Osteoblast (primary cell): ENCODE results near the gene SLC13A2. TPM values are rescaled to one million over a fixed set of nuclear protein-coding genes. Genes with fewer than 3 reads are reported as not detected.

Source experiments
- DNase-seq: peaks from one replicate; pipeline ENCODE4 v3.0.0; 2011; ENCODE audit warnings: low spot score, mixed read lengths; ENCODE audit not compliant: insufficient read length; ENCODE audit errors: missing footprints
- H2AFZ ChIP-seq: 2 replicates; pipeline ENCODE4 v1.6.0; 2011; ENCODE audit warnings: mild to moderate bottlenecking, low read length
- H3K27ac ChIP-seq: 2 replicates; pipeline ENCODE4 v1.5.1; 2011; ENCODE audit warnings: mild to moderate bottlenecking, low read depth, low read length, moderate library complexity
- H3K27me3 ChIP-seq: 2 replicates; pipeline ENCODE4 v1.6.0; 2012; ENCODE audit warnings: mild to moderate bottlenecking, control low read depth, inconsistent platforms, low read length, moderate library complexity; ENCODE audit not compliant: insufficient read depth
- H3K36me3 ChIP-seq: 2 replicates; pipeline ENCODE4 v1.5.1; 2011; ENCODE audit warnings: mild to moderate bottlenecking, low read length, control low read depth, moderate library complexity; ENCODE audit not compliant: insufficient read depth
- H3K4me1 ChIP-seq: 2 replicates; pipeline ENCODE4 v1.5.1; 2011; ENCODE audit warnings: mild to moderate bottlenecking, low read length, control low read depth, moderate library complexity; ENCODE audit not compliant: insufficient read depth
- H3K4me2 ChIP-seq: 2 replicates; pipeline ENCODE4 v1.6.0; 2011; ENCODE audit warnings: mild to moderate bottlenecking, low read length; ENCODE audit not compliant: insufficient read depth
- H3K4me3 ChIP-seq: fragments of 200-600 bp; sonication (generic); 3 replicates; pipeline ENCODE4 v1.5.1; 2012; ENCODE audit warnings: mild to moderate bottlenecking, low read length, inconsistent platforms; ENCODE audit not compliant: insufficient read depth
- H3K79me2 ChIP-seq: 2 replicates; pipeline ENCODE4 v1.6.0; 2012; ENCODE audit warnings: mild to moderate bottlenecking, low read length, control low read depth, inconsistent platforms; ENCODE audit not compliant: insufficient read depth
- H3K9me3 ChIP-seq: 2 replicates; pipeline ENCODE4 v1.5.1; 2011; ENCODE audit warnings: low read depth, low read length, control low read depth
- H4K20me1 ChIP-seq: 2 replicates; pipeline ENCODE4 v1.6.0; 2012; ENCODE audit warnings: mild to moderate bottlenecking, low read length, control low read depth; ENCODE audit not compliant: insufficient read depth
- CTCF ChIP-seq: IDR thresholded peaks from 2 replicates; pipeline ENCODE4 v1.5.1; 2011; ENCODE audit warnings: mild to moderate bottlenecking, low read depth, low read length, moderate library complexity; ENCODE audit errors: extremely low read depth
- total RNA-seq: library from RNA; depleted of rRNA; stranded (reverse); fragments of >200 nt; gene quantifications from 2 replicates; pipeline ENCODE4 v1.2.3, GENCODE V29; 2012

Gene SLC13A2
- total RNA-seq, 1 donor = not detected

GRCh38 chr17:28527181-28527681 lies 53.8 kb downstream of the SLC13A2 start:
- peak; percentile 86 for DNase-seq
- Histone ChIP-seq H3K79me2 (no peaks in the 10 kb centered on the region), H3K27me3 (no peaks in the 10 kb centered on the region), H3K27ac (no peak overlapping the region), H3K4me2 (no peak overlapping the region), H3K4me3 (no peak overlapping the region), H3K9me3 (no peaks in the 10 kb centered on the region), H3K4me1 (peaks cover 9% of the 10 kb centered on the region), H4K20me1 (no peaks in the 10 kb centered on the region), H2AFZ (no peak overlapping the region), H3K36me3 (no peaks in the 10 kb centered on the region)
- TF ChIP-seq CTCF = no peak

DNA sequence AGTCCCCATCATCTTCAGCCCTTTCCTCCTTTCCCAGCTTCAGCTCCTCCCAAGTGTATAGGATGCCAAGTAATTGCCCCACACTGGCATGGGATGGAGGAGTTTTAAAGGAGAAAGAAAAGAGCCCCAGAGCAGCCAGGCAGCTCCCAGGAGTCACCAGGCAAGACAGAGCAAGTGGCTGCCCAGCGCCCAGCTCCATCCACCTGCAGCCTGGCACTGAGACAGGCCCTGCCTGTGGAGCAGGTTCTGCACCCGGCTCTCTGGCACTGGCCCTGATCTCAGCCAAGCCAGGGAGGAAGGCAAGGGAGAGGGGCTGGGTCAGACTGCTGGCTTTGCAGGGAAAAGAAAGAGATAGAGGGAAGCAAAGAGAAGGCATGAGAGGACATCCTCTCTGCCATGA lies 54.4 kb downstream of the SLC13A2 start:
- TF ChIP-seq CTCF = no peak
- no peaks in the 10 kb centered on the region for H3K9me3 ChIP-seq

DNA sequence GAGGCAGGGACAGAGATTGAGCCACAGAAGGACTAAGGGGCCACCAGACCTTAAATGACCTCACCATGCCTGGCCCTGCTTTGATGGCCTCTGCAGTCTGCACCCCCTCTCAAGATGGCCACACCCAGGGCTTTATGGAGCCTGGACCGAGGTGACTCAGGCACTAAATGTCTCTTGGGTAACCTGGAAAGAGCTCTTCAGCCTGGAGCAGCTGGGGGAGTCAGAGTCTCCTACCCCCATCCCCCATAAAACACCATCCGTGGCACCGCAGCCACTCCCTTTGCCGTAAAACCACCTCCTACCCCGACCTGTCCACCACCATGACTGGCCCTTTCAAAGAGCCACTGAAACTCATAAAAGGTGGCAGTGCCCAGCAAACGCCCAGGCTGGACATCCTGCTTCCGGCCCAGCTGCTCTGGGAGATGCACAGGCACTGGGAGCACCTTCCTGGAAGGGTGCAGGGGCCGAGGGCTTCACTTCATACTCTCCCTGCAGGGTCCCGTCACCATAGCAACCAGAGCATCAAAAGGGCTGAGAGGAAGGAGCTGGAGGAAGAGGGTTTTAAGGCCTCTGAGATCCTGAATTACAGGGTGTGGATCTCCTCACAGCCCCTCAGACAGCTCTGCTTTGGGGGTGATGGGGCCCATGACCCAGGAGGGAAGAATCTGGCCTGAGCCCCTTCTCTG lies 55.0 kb downstream of the SLC13A2 start:
- H3K36me3 ChIP-seq = no peaks in the 10 kb centered on the region
- H3K4me1 ChIP-seq = peaks cover 18% of the 10 kb centered on the region
- H3K27ac ChIP-seq = no peak overlapping the region
- H3K27me3 ChIP-seq = no peaks in the 10 kb centered on the region
- H3K79me2 ChIP-seq = no peaks in the 10 kb centered on the region
- no peak overlapping the region for H2AFZ ChIP-seq
- H4K20me1 ChIP-seq = no peaks in the 10 kb centered on the region
- H3K4me2 ChIP-seq = no peak overlapping the region
- no peak overlapping the region for H3K4me3 ChIP-seq
- no peaks in the 10 kb centered on the region for H3K9me3 ChIP-seq
- TF ChIP-seq CTCF = no peak
- peak; percentile 96 for DNase-seq

More for the DNA sequence above, 54.4 kb downstream of the SLC13A2 start:
- H3K27ac ChIP-seq = no peak overlapping the region
- no peaks in the 10 kb centered on the region for H3K27me3 ChIP-seq
- no peaks in the 10 kb centered on the region for H3K36me3 ChIP-seq
- no peak overlapping the region for H2AFZ ChIP-seq
- H3K4me1 ChIP-seq = peaks cover 15% of the 10 kb centered on the region
- no peak overlapping the region for H3K4me3 ChIP-seq
- no peak overlapping the region for H3K4me2 ChIP-seq
- DNase-seq = peak; percentile 58
- H4K20me1 ChIP-seq = no peaks in the 10 kb centered on the region
- no peaks in the 10 kb centered on the region for H3K79me2 ChIP-seq

DNA sequence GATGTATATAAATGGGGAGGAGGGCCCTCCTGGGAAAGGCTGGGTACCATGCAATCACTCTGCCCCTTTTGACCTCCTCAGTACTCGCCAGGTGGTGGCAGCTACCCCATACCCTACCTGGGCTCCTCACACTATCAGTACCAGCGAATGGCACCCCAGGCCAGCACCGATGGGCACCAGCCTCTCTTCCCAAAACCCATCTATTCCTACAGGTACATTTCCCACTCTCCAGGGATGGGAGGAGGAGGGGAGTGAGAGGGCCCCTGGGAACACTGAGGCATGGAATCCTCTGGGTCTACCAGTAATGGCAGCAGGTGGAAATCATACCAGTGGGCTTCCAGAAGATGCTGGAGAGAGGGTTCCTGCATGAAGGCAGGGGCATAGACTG lies 55.6 kb downstream of the SLC13A2 start:
- Histone ChIP-seq H4K20me1 (no peaks in the 10 kb centered on the region), H3K4me1 (peaks cover 18% of the 10 kb centered on the region), H3K36me3 (no peaks in the 10 kb centered on the region), H3K9me3 (no peaks in the 10 kb centered on the region), H2AFZ (no peak overlapping the region), H3K4me2 (no peak overlapping the region), H3K27me3 (no peaks in the 10 kb centered on the region), H3K4me3 (no peak overlapping the region), H3K79me2 (no peaks in the 10 kb centered on the region), H3K27ac (no peak overlapping the region)
- peak; percentile 76 for DNase-seq
- no peak for TF ChIP-seq CTCF
